NCI-H128 (cell line): Measurements from ENCODE around the gene RASA3.

ENCODE experiments used
- DNase-seq: peaks from one replicate; lab custom pipeline; 2025; ENCODE audit not compliant: unreplicated experiment; lab: John Stamatoyannopoulos, UW

RASA3 gene

GRCh38 chr13:114010401-114011101, 121.9 kb downstream of the RASA3 start:
- no peak for DNase-seq

GRCh38 chr13:114009590-114010400, 122.6 kb downstream of the RASA3 start:
- no peak for DNase-seq

GRCh38 chr13:114008964-114009589, 123.3 kb downstream of the RASA3 start:
- no peak for DNase-seq

- DNase-seq = no peak
Measured at GRCh38 chr13:114007566-114007965, 124.9 kb downstream of the RASA3 start.

- DNase-seq = no peak
Measured at GRCh38 chr13:114005206-114005724, 127.2 kb downstream of the RASA3 start.

- DNase-seq = no peak
Measured at GRCh38 chr13:114004420-114005205, 127.8 kb downstream of the RASA3 start.

GRCh38 chr13:114002771-114003321, 129.6 kb downstream of the RASA3 start:
- DNase-seq = no peak

GRCh38 chr13:114002009-114002544, 130.3 kb downstream of the RASA3 start:
- no peak for DNase-seq

- DNase-seq = no peak
Measured at GRCh38 chr13:114001331-114002008, 131.0 kb downstream of the RASA3 start.

GRCh38 chr13:114000151-114001040, 132.0 kb downstream of the RASA3 start:
- no peak for DNase-seq

GRCh38 chr13:113999618-113999910, 132.9 kb downstream of the RASA3 start:
- no peak for DNase-seq

GRCh38 chr13:113998781-113999617, 133.4 kb downstream of the RASA3 start:
- no peak for DNase-seq

GRCh38 chr13:113997845-113998751, 134.3 kb downstream of the RASA3 start:
- no peak for DNase-seq

GRCh38 chr13:113996912-113997745, 135.3 kb downstream of the RASA3 start:
- DNase-seq = no peak

- DNase-seq = no peak
Measured at GRCh38 chr13:113996081-113996911, 136.1 kb downstream of the RASA3 start.
